HepG2 (cell line): ENCODE data around the gene DHX16. TPM values are rescaled to one million over a fixed set of nuclear protein-coding genes. Genes with fewer than 3 reads are reported as not detected.
A peak's percentile ranks its signal among the peaks of the same experiment; 100 is the strongest.

Experiments used
- CC2D1A ChIP-seq: sonication (generic); formaldehyde crosslinking; IDR thresholded peaks from 2 replicates; pipeline ENCODE4 v1.8.1; 2023; ENCODE audit warnings: mild to moderate bottlenecking, missing genetic modification reagents
- CEBPG ChIP-seq: IDR thresholded peaks from 2 replicates; pipeline ENCODE4 v1.6.1; 2016
- CREB3 ChIP-seq: sonication (generic); formaldehyde crosslinking; IDR thresholded peaks from 2 replicates; pipeline ENCODE4 v1.5.0; 2020; ENCODE audit warnings: missing genetic modification reagents
- DDIT3 ChIP-seq: sonication (generic); formaldehyde crosslinking; IDR thresholded peaks from 2 replicates; pipeline ENCODE4 v1.4.0; 2020; ENCODE audit warnings: mild to moderate bottlenecking, missing genetic modification reagents
- DNMT1 ChIP-seq: sonication (generic); formaldehyde crosslinking; IDR thresholded peaks from 2 replicates; pipeline ENCODE4 v1.5.1; 2020; ENCODE audit warnings: mild to moderate bottlenecking, missing genetic modification reagents
- DPF2 ChIP-seq: sonication (generic); formaldehyde crosslinking; IDR thresholded peaks from 2 replicates; pipeline ENCODE4 v1.4.0; 2020; ENCODE audit warnings: mild to moderate bottlenecking, low read depth, missing genetic modification reagents, borderline replicate concordance
- FOXC1 ChIP-seq: sonication (generic); formaldehyde crosslinking; IDR thresholded peaks from 2 replicates; pipeline ENCODE4 v1.8.0; 2022; ENCODE audit warnings: mild to moderate bottlenecking, missing genetic modification reagents, borderline replicate concordance
- KLF9 ChIP-seq: IDR thresholded peaks from 2 replicates; pipeline ENCODE4 v1.6.1; 2016; ENCODE audit warnings: low read depth
- RARG ChIP-seq: sonication (generic); formaldehyde crosslinking; IDR thresholded peaks from 2 replicates; pipeline ENCODE4 v1.4.0; 2020; ENCODE audit warnings: low read depth, mild to moderate bottlenecking, missing genetic modification reagents
- RBM39 ChIP-seq: fragments of 200-400 bp; formaldehyde crosslinking; IDR thresholded peaks from one replicate; pipeline ENCODE4 v1.6.1; 2018; ENCODE audit warnings: antibody characterized with exemption, mild to moderate bottlenecking, low read depth, low read length; ENCODE audit not compliant: poor library complexity, severe bottlenecking
- SNAPC2 ChIP-seq: sonication (generic); formaldehyde crosslinking; IDR thresholded peaks from 2 replicates; pipeline ENCODE4 v1.8.1; 2022; ENCODE audit warnings: mild to moderate bottlenecking, missing genetic modification reagents
- SP1 ChIP-seq, 2 experiments: fragments of 450-650 bp in 1 of 2; sonication (generic) in 1 of 2; formaldehyde crosslinking in 1 of 2; IDR thresholded peaks; 2 replicates each; pipeline versions ENCODE4 v1.4.0 to v1.6.1; 2016 to 2020; ENCODE audit warnings: missing genetic modification reagents in 1 of 2
- SP2 ChIP-seq: sonication (generic); formaldehyde crosslinking; IDR thresholded peaks from 2 replicates; pipeline ENCODE4 v1.5.1; 2020; ENCODE audit warnings: mild to moderate bottlenecking, missing genetic modification reagents
- TBX2 ChIP-seq: sonication (generic); formaldehyde crosslinking; IDR thresholded peaks from 2 replicates; pipeline ENCODE4 v1.5.0; 2020; ENCODE audit warnings: missing genetic modification reagents, mild to moderate bottlenecking, borderline replicate concordance
- TEF ChIP-seq: sonication (generic); formaldehyde crosslinking; IDR thresholded peaks from 2 replicates; pipeline ENCODE4 v1.5.0; 2020; ENCODE audit warnings: missing genetic modification reagents
- ZBTB39 ChIP-seq: sonication (generic); formaldehyde crosslinking; IDR thresholded peaks from 2 replicates; pipeline ENCODE4 v1.5.0; 2020; ENCODE audit warnings: missing genetic modification reagents
- ZFP36 ChIP-seq: fragments of 150-350 bp; IDR thresholded peaks from 2 replicates; pipeline ENCODE4 v1.6.1; 2018; ENCODE audit warnings: borderline replicate concordance, low read length, low read depth; ENCODE audit not compliant: partially characterized antibody
- ZHX1 ChIP-seq: sonication (generic); formaldehyde crosslinking; IDR thresholded peaks from 2 replicates; pipeline ENCODE4 v1.8.1; 2022; ENCODE audit warnings: low read depth, mild to moderate bottlenecking, missing genetic modification reagents
- ZNF44 ChIP-seq: sonication (generic); formaldehyde crosslinking; IDR thresholded peaks from 2 replicates; pipeline ENCODE4 v1.5.1; 2020; ENCODE audit warnings: mild to moderate bottlenecking, missing genetic modification reagents
- ZNF441 ChIP-seq: sonication (generic); formaldehyde crosslinking; IDR thresholded peaks from 2 replicates; pipeline ENCODE4 v1.7.0; 2021; ENCODE audit warnings: missing genetic modification reagents, borderline replicate concordance
- ZNF761 ChIP-seq: sonication (generic); formaldehyde crosslinking; conservative IDR thresholded peaks from 2 replicates; pipeline ENCODE4 v1.4.0; 2020; ENCODE audit warnings: mild to moderate bottlenecking, missing genetic modification reagents
- ZNF775 ChIP-seq: sonication (generic); formaldehyde crosslinking; IDR thresholded peaks from 2 replicates; pipeline ENCODE4 v1.4.0; 2020; ENCODE audit warnings: missing genetic modification reagents, mild to moderate bottlenecking, moderate library complexity, borderline replicate concordance
- polyA plus RNA-seq, 8 experiments: library from polyadenylated mRNA; depleted of rRNA in 3 of 8; stranded (reverse) in 7 of 8; unstranded in 1 of 8; fragments of >200 nt; fragmentation: Illumina TruSeq in 4 of 8; extraction: Trizol in 4 of 8; gene quantifications; 2 replicates each; pipeline versions ENCODE4 v1.2.1 to v1.2.3, GENCODE V29; 2011 to 2016; ENCODE audit warnings: low read depth in 4 of 8, missing spikeins in 1 of 8, mixed read lengths in 1 of 8; ENCODE audit not compliant: insufficient read depth in 1 of 8
- total RNA-seq, 5 experiments: library from RNA; depleted of rRNA; stranded (reverse); fragments of >200 nt; fragmentation: Illumina TruSeq; extraction: Trizol; gene quantifications; 2 replicates each; pipeline ENCODE4 v1.2.3, GENCODE V29; 2016; ENCODE audit warnings: low read depth in 1 of 5

Gene DHX16
- total and polyA plus RNA-seq, 2 of the 13 experiments (the other 11 are each of a cell fraction or from before 2014, with no cell fraction given), result 57.0 to 58.5 TPM

GRCh38 chr6:30654798-30655742 lies 17.7 kb downstream of the DHX16 start (continued):
- TF ChIP-seq FOXC1 (CRISPR knock-in tag), result no peak; the same call in 1 of the 2 replicates
- no peak for TF ChIP-seq DDIT3 (CRISPR knock-in tag)
- TF ChIP-seq CREB3 (CRISPR knock-in tag), result no peak
- TF ChIP-seq ZBTB39 (CRISPR knock-in tag), result no peak
- TF ChIP-seq RARG (CRISPR knock-in tag), result no peak
- peak; percentile 47; the same call in 1 of the 2 replicates for TF ChIP-seq KLF9 (CRISPR knock-in tag)
- no peak for TF ChIP-seq ZFP36
- peak; percentile 93 for TF ChIP-seq TBX2 (CRISPR knock-in tag)
- TF ChIP-seq DPF2 (CRISPR knock-in tag), result peak; percentile 96
- peak; percentile 88 for TF ChIP-seq ZNF761 (CRISPR knock-in tag)
- no peak for TF ChIP-seq RBM39
- TF ChIP-seq SP2 (CRISPR knock-in tag), result peak; percentile 50
- TF ChIP-seq CEBPG (CRISPR knock-in tag), result peak; percentile 63; the same call in 1 of the 2 replicates
- peak; percentile 77 for TF ChIP-seq ZHX1 (CRISPR knock-in tag)
- peak; percentile 77; the same call in 1 of the 2 replicates for TF ChIP-seq ZNF775 (CRISPR knock-in tag)
- TF ChIP-seq CC2D1A (CRISPR knock-in tag), result no peak
- TF ChIP-seq SP1 (IDR thresholded peaks at IDR 0.05), result no peak
- TF ChIP-seq SP1 (CRISPR knock-in tag; IDR thresholded peaks at IDR 0.05), result no peak
- no peak for TF ChIP-seq TEF
- TF ChIP-seq DNMT1 (CRISPR knock-in tag), result no peak
- peak; percentile 72; the same call in 1 of the 2 replicates for TF ChIP-seq SNAPC2 (CRISPR knock-in tag)
- TF ChIP-seq ZNF441 (CRISPR knock-in tag), result peak; percentile 86; the same call in 1 of the 2 replicates
- TF ChIP-seq ZNF44 (CRISPR knock-in tag), result peak; percentile 91
